H1 (cell line): ENCODE measurements around the gene ZNF385B.

ENCODE experiments used
- EP300 ChIP-seq, 2 experiments: IDR thresholded peaks; 1 replicate in 1 of 2; 2 replicates in 1 of 2; pipeline ENCODE4 v1.6.1; 2011 to 2012; ENCODE audit warnings: low read depth in 2 of 2, low read length in 2 of 2, mild to moderate bottlenecking in 2 of 2, borderline replicate concordance in 1 of 2, inconsistent platforms in 1 of 2, moderate library complexity in 1 of 2
- EZH2 ChIP-seq: fragments of 200-600 bp; sonication (generic); IDR thresholded peaks from 2 replicates; pipeline ENCODE4 v1.7.1; 2012; ENCODE audit warnings: low read depth, mild to moderate bottlenecking, moderate library complexity, low read length, inconsistent platforms; ENCODE audit not compliant: severe bottlenecking
- MAFK ChIP-seq: IDR thresholded peaks from 2 replicates; pipeline ENCODE4 v1.6.1; 2012; ENCODE audit warnings: low read depth, mild to moderate bottlenecking, improper control_type of control experiment, low read length
- RFX5 ChIP-seq: IDR thresholded peaks from 2 replicates; pipeline ENCODE4 v1.6.1; 2011; ENCODE audit warnings: low read depth, low read length, improper control_type of control experiment, borderline replicate concordance
- SIN3A ChIP-seq, 2 experiments: IDR thresholded peaks in 1 of 2; conservative IDR thresholded peaks in 1 of 2; 2 replicates each; pipeline ENCODE4 v1.6.1; 2011 to 2012; ENCODE audit warnings: low read length in 2 of 2, improper control_type of control experiment in 1 of 2, low read depth in 1 of 2, mild to moderate bottlenecking in 1 of 2
- SP1 ChIP-seq: IDR thresholded peaks from 2 replicates; pipeline ENCODE4 v1.6.1; 2011; ENCODE audit warnings: low read depth, low read length
- SUZ12 ChIP-seq: fragments of 200-600 bp; sonication (generic); IDR thresholded peaks from 2 replicates; pipeline ENCODE4 v1.6.1; 2012; ENCODE audit warnings: mild to moderate bottlenecking, inconsistent platforms, low read length, moderate library complexity, mixed read lengths
- TAF1 ChIP-seq: IDR thresholded peaks from 2 replicates; pipeline ENCODE4 v1.6.1; 2011; ENCODE audit warnings: mild to moderate bottlenecking, low read depth, low read length
- USF2 ChIP-seq: IDR thresholded peaks from 2 replicates; pipeline ENCODE4 v1.6.1; 2011; ENCODE audit warnings: low read length, improper control_type of control experiment
- TF ChIP-seq, protein P1 (sequence below), 3 experiments: IDR thresholded peaks; 1 replicate in 2 of 3; 2 replicates in 1 of 3; pipeline versions ENCODE4 v1.5.1 to v1.6.1; 2011; ENCODE audit warnings: low read length in 3 of 3, mild to moderate bottlenecking in 3 of 3, inconsistent platforms in 2 of 3, low read depth in 1 of 3, moderate library complexity in 1 of 3; ENCODE audit not compliant: insufficient read depth in 1 of 3; ENCODE audit errors: control extremely low read depth in 1 of 3
- TF ChIP-seq, protein P2 (sequence below): IDR thresholded peaks from 2 replicates; pipeline ENCODE4 v1.6.1; 2011; ENCODE audit warnings: low read depth, mild to moderate bottlenecking, low read length; ENCODE audit not compliant: insufficient read depth

DNA sequence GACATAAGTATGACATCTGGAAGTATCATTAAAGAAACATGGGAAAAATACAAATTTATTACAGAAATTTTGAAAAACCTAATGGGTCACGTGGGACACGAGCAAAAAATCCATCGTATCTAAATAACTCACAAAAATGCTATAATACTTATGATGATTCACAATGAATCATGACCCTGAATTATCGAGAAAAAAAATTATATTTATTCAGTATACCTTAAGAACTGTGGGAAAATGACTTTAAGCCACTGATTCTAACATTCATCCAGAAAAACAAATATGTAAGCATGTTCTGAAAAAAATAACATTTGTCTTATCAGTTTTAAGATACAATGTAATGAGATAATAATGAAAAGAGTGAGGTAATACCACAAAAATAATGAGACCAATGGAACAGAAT is 51.8 kb downstream of the ZNF385B start:
- TF ChIP-seq TAF1 (no peak), EZH2 (no peak), SIN3A (conservative IDR thresholded peaks at IDR 0.05 in 1 of 2, IDR thresholded peaks at IDR 0.05 in 1 of 2; ENCODE audit: low read depth in 1 of 2, low read length in 2 of 2) (no peak), RFX5 (no peak), SUZ12 (no peak), EP300 (IDR thresholded peaks at IDR 0.05; ENCODE audit: borderline replicate concordance in 1 of 2, low read depth in 2 of 2, low read length in 2 of 2) (no peak), USF2 (no peak), SP1 (no peak), MAFK (no peak)
- TF ChIP-seq, protein P1, sequence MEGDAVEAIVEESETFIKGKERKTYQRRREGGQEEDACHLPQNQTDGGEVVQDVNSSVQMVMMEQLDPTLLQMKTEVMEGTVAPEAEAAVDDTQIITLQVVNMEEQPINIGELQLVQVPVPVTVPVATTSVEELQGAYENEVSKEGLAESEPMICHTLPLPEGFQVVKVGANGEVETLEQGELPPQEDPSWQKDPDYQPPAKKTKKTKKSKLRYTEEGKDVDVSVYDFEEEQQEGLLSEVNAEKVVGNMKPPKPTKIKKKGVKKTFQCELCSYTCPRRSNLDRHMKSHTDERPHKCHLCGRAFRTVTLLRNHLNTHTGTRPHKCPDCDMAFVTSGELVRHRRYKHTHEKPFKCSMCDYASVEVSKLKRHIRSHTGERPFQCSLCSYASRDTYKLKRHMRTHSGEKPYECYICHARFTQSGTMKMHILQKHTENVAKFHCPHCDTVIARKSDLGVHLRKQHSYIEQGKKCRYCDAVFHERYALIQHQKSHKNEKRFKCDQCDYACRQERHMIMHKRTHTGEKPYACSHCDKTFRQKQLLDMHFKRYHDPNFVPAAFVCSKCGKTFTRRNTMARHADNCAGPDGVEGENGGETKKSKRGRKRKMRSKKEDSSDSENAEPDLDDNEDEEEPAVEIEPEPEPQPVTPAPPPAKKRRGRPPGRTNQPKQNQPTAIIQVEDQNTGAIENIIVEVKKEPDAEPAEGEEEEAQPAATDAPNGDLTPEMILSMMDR (IDR thresholded peaks at IDR 0.05; ENCODE audit: control extremely low read depth in 1 of 3, insufficient read depth in 1 of 3, low read depth in 1 of 3, low read length in 3 of 3), result no peak
- TF ChIP-seq, protein P2, sequence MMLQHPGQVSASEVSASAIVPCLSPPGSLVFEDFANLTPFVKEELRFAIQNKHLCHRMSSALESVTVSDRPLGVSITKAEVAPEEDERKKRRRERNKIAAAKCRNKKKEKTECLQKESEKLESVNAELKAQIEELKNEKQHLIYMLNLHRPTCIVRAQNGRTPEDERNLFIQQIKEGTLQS, result no peak
